Breast epithelium (tissue), 4 donors: Measurements from ENCODE around the gene FOXN3. TPM values are rescaled to one million over a fixed set of nuclear protein-coding genes. Genes with fewer than 3 reads are reported as not detected.

Experiments
- DNase-seq, 2 donors: peaks; one replicate each; pipeline ENCODE4 v3.0.0-alpha.2; 2019; ENCODE audit warnings: low spot score in 2 of 2
- H3K27ac ChIP-seq, 2 donors: fragments of 200-600 bp; sonication (generic) in 1 of 2; one replicate each; pipeline ENCODE4 v1.5.1; 2016 to 2019; ENCODE audit warnings: mild to moderate bottlenecking in 1 of 2
- H3K27me3 ChIP-seq, 2 donors: fragments of 200-600 bp; sonication (generic) in 1 of 2; one replicate each; pipeline versions ENCODE4 v1.5.1 to v1.6.0; 2017 to 2019; ENCODE audit warnings: control low read depth in 1 of 2, mild to moderate bottlenecking in 1 of 2
- H3K36me3 ChIP-seq: fragments of 200-600 bp; one replicate; pipeline ENCODE4 v1.5.1; 2019
- H3K4me1 ChIP-seq, 2 donors: fragments of 200-600 bp; sonication (generic); one replicate each; pipeline ENCODE4 v1.5.1; 2016 to 2019; ENCODE audit warnings: control low read depth in 1 of 2
- H3K4me3 ChIP-seq, 3 donors: fragments of 200-600 bp; sonication (generic); 1 replicate in 2 of 3; 2 replicates in 1 of 3; pipeline ENCODE4 v1.5.1; 2016 to 2019; ENCODE audit warnings: mild to moderate bottlenecking in 3 of 3, moderate library complexity in 2 of 3
- H3K9me3 ChIP-seq, 2 donors: fragments of 200-600 bp; sonication (generic) in 1 of 2; one replicate each; pipeline ENCODE4 v1.5.1; 2016 to 2019; ENCODE audit warnings: control low read depth in 1 of 2
- POLR2A ChIP-seq: fragments of 450-650 bp; IDR thresholded peaks from one replicate; pipeline ENCODE4 v1.6.1; 2016; ENCODE audit warnings: antibody characterized with exemption, mild to moderate bottlenecking, moderate library complexity
- POLR2AphosphoS5 ChIP-seq, 3 donors: sonication (generic); formaldehyde crosslinking; IDR thresholded peaks; one replicate each; pipeline ENCODE4 v1.6.1; 2017; ENCODE audit warnings: antibody characterized with exemption in 3 of 3
- intact Hi-C: fragments of 100-400 bp; cut with DNase I; formaldehyde crosslinking; loops from one replicate; pipeline ENCODE4 v1.15.1; 2023; ENCODE audit warnings: low total_unique reads
- total RNA-seq, 3 donors: library from RNA; depleted of rRNA; stranded (reverse); fragments of >200 nt; gene quantifications; one replicate each; pipeline ENCODE4 v1.1.0, GENCODE V29; 2016
- TF ChIP-seq, protein P1 (sequence below), 3 donors: fragments of 450-650 bp; IDR thresholded peaks; one replicate each; pipeline ENCODE4 v1.5.1; 2016 to 2017; ENCODE audit warnings: antibody characterized with exemption in 3 of 3, mild to moderate bottlenecking in 3 of 3, moderate library complexity in 3 of 3

FOXN3 gene
- total RNA-seq, 3 donors from 2014 or later: 70.7 to 180 (median 80.3) TPM

DNA sequence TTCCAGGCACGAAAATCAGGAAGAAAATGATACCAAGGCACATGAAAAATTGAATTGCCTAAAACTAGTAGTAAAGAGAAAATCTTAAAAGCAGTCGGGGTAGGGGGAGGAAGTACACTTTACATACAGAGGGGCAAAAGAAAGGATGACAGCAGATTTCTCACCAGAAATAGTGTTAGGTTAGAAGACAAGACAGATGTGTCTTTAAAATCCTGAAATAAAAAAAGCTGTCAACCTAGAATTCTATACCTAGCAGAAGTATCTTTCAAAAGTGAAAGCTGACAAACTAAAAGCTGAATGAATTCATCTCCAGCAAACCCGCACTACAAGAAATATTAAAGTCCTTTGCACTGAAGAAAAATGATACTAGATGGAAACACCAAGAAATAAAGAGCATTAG lies 280.4 kb downstream of the FOXN3 start:
- H3K36me3 ChIP-seq: no peaks in the 10 kb centered on the region
- DNase-seq: no peak
- intact Hi-C loops: no loop called here
- H3K4me3 ChIP-seq: no peak overlapping the region
- H3K27me3 ChIP-seq: no peaks in the 10 kb centered on the region
- TF ChIP-seq POLR2AphosphoS5 (IDR thresholded peaks at IDR 0.05) (no peak), POLR2A (no peak)
- TF ChIP-seq, protein P1, sequence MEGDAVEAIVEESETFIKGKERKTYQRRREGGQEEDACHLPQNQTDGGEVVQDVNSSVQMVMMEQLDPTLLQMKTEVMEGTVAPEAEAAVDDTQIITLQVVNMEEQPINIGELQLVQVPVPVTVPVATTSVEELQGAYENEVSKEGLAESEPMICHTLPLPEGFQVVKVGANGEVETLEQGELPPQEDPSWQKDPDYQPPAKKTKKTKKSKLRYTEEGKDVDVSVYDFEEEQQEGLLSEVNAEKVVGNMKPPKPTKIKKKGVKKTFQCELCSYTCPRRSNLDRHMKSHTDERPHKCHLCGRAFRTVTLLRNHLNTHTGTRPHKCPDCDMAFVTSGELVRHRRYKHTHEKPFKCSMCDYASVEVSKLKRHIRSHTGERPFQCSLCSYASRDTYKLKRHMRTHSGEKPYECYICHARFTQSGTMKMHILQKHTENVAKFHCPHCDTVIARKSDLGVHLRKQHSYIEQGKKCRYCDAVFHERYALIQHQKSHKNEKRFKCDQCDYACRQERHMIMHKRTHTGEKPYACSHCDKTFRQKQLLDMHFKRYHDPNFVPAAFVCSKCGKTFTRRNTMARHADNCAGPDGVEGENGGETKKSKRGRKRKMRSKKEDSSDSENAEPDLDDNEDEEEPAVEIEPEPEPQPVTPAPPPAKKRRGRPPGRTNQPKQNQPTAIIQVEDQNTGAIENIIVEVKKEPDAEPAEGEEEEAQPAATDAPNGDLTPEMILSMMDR (IDR thresholded peaks at IDR 0.05): no peak
- H3K4me1 ChIP-seq: no peaks in the 10 kb centered on the region
- peaks cover 0 to 8% of the 10 kb centered on the region in 2 donors for H3K9me3 ChIP-seq
- no peak overlapping the region for H3K27ac ChIP-seq

DNA sequence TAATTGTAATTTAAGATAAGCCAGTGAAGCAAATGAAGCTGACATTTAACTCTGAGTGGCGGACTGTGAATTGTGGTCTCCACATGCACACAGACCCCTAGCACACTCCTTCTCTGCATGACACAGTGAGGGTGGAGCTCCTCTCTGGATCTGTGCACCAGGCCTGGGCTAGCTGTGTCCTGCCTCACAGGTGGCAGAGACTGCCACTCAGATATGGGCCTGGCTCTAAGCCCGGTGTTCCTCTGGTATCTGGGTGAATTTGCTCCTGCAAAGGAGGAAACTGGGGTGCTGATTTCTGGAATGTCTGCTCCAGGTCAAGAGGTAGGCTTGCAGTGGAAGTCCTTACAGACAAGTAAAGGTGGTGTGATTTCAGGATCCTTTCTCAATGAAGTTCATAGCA lies 282.4 kb downstream of the FOXN3 start:
- Histone ChIP-seq H3K36me3 (no peaks in the 10 kb centered on the region), H3K27me3 (no peaks in the 10 kb centered on the region), H3K27ac (no peak overlapping the region), H3K9me3 (peaks cover 0 to 8% of the 10 kb centered on the region in 2 donors), H3K4me3 (no peak overlapping the region), H3K4me1 (no peaks in the 10 kb centered on the region)
- intact Hi-C loops: no loop called here
- no peak for DNase-seq
- TF ChIP-seq POLR2AphosphoS5 (IDR thresholded peaks at IDR 0.05) (no peak), POLR2A (no peak)
- TF ChIP-seq, protein P1 (IDR thresholded peaks at IDR 0.05): no peak

DNA sequence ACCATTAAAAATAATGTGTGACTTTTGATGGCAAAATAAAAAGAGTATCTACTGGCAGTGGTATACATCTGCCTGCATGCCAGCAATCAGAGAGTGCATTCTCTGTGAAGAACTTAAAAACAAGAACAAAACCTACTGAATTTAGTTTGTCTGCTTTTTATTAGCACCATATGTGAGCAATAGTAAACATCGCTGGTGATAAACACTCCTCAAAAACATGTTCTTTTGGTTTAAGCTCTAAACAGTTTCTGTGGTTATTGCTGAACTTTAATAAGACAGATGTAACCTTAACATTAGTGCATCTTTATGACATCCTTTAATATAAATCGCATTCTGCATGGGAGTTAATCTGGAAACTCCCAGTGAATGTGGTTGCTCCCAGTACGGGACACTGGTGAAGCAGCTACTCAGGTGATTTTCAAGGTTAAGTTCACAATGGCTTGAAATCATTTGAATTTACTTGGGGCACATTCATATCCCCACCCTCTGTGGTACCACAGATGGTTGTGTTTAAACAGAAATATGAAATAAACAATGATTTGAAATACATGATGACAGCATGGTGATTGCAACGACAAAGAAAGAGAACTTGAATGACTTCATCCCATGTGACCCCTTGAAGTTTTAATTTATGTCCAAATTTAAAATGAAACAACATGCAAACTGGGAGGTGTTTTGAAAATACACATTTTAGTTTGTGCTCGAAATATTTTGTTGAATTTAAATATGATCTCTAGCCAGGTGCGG lies 285.9 kb downstream of the FOXN3 start:
- peaks cover 0 to 4% of the 10 kb centered on the region in 2 donors for H3K9me3 ChIP-seq
- intact Hi-C loops: no loop called here
- peak overlapping the region in 1 of 2 donors; percentile 19 for H3K27ac ChIP-seq
- no peaks in the 10 kb centered on the region for H3K27me3 ChIP-seq
- TF ChIP-seq, protein P1 (IDR thresholded peaks at IDR 0.05): no peak
- no peak for TF ChIP-seq POLR2AphosphoS5 (IDR thresholded peaks at IDR 0.05)
- TF ChIP-seq POLR2A: no peak
- no peak for DNase-seq
- no peak overlapping the region for H3K4me3 ChIP-seq
- H3K4me1 ChIP-seq: no peaks in the 10 kb centered on the region
- no peaks in the 10 kb centered on the region for H3K36me3 ChIP-seq

DNA sequence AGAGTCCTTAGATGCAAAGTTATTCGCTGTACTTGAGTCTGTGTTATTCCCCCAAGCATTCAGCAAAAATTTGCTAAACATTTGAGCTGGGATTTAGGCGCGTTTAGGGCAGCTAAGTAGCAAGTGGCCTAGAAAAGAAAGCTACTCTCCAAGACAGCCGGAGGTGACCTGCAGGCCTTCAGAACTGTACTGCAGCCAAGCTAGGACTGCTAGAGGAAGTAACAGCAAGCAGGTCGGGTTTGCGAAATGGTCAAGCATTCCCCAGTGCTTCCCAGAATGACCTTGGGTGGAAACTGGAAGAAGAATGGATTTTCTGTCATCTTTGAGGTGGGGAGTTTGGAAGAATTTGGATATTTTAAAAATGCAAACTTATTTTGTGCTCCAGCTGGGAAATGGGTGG lies 287.5 kb downstream of the FOXN3 start:
- no peak overlapping the region for H3K4me3 ChIP-seq
- DNase-seq: no peak
- no peak overlapping the region for H3K27ac ChIP-seq
- no peaks in the 10 kb centered on the region for H3K36me3 ChIP-seq
- no peaks in the 10 kb centered on the region for H3K9me3 ChIP-seq
- TF ChIP-seq, protein P1 (IDR thresholded peaks at IDR 0.05): no peak
- TF ChIP-seq POLR2A (no peak), POLR2AphosphoS5 (IDR thresholded peaks at IDR 0.05) (no peak)
- H3K4me1 ChIP-seq: no peaks in the 10 kb centered on the region
- intact Hi-C loops: no loop called here
- H3K27me3 ChIP-seq: no peaks in the 10 kb centered on the region

DNA sequence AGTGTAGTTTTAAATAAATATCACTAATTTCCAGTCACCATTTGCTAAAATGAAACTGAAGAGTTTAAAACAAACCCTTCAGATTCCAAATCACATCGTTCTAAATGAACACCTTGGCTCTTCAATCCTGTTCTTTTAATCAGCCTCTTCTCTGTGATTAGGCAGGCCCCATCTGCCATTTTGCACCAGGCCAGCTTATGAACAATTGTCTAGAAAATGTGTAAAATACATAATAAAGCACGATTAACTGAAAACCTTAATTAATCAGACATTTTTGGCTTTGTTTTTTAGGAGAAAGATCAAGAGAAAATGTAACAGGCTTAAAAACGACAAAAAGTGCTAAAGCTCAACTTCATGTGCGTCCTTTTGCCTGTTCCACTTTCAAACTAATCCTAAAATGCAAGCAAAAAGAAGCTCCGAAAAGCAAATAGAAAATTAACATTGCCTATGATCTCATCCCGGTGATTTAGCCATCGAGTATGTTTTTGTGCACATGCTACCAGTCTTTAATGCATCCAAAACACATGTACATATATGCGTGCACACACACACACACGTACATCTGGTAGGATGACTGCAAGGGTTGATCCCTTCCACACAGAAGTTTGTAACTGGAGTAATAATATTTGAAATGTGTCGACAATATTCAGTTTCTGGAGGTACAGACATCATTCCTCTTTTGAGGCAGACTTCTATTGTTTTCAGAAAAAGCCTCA lies 288.6 kb downstream of the FOXN3 start:
- H3K27me3 ChIP-seq: no peaks in the 10 kb centered on the region
- H3K36me3 ChIP-seq: no peaks in the 10 kb centered on the region
- H3K27ac ChIP-seq: no peak overlapping the region
- H3K4me1 ChIP-seq: no peaks in the 10 kb centered on the region
- intact Hi-C loops: no loop called here
- TF ChIP-seq, protein P1 (IDR thresholded peaks at IDR 0.05): no peak
- TF ChIP-seq POLR2A: no peak
- TF ChIP-seq POLR2AphosphoS5 (IDR thresholded peaks at IDR 0.05): no peak
- no peak for DNase-seq
- H3K4me3 ChIP-seq: no peak overlapping the region
- H3K9me3 ChIP-seq: no peaks in the 10 kb centered on the region
